BE2C (cell line): ENCODE measurements around the gene RHOU.
A peak's percentile ranks its signal among the peaks of the same experiment; 100 is the strongest.
"Not testable (repeated sequence)": the region's sequence is repeated elsewhere in the genome, so short reads cannot be mapped to it uniquely, and the experiment has no call there.

Source experiments
- DNase-seq: peaks from one replicate; pipeline ENCODE4 v3.0.0-alpha.2; 2020
- H3K27me3 ChIP-seq: fragments of 250-450 bp; sonication (Bioruptor Pico); 2 replicates; pipeline ENCODE4 v1.5.1; 2020; ENCODE audit warnings: mild to moderate bottlenecking
- H3K36me3 ChIP-seq: fragments of 250-450 bp; sonication (Bioruptor Pico); 2 replicates; pipeline ENCODE4 v1.5.1; 2020; ENCODE audit warnings: mild to moderate bottlenecking
- H3K4me1 ChIP-seq: fragments of 250-450 bp; sonication (Bioruptor Pico); 2 replicates; pipeline ENCODE4 v1.5.1; 2020
- H3K4me3 ChIP-seq: 2 replicates; pipeline ENCODE4 v1.5.1; 2011; ENCODE audit warnings: low read depth, low read length
- H3K9me3 ChIP-seq: fragments of 250-450 bp; sonication (Bioruptor Pico); 2 replicates; pipeline ENCODE4 v1.5.1; 2020
- CTCF ChIP-seq: IDR thresholded peaks from 2 replicates; pipeline ENCODE4 v1.5.1; 2012; ENCODE audit warnings: mild to moderate bottlenecking, low read depth, low read length

RHOU gene

DNA sequence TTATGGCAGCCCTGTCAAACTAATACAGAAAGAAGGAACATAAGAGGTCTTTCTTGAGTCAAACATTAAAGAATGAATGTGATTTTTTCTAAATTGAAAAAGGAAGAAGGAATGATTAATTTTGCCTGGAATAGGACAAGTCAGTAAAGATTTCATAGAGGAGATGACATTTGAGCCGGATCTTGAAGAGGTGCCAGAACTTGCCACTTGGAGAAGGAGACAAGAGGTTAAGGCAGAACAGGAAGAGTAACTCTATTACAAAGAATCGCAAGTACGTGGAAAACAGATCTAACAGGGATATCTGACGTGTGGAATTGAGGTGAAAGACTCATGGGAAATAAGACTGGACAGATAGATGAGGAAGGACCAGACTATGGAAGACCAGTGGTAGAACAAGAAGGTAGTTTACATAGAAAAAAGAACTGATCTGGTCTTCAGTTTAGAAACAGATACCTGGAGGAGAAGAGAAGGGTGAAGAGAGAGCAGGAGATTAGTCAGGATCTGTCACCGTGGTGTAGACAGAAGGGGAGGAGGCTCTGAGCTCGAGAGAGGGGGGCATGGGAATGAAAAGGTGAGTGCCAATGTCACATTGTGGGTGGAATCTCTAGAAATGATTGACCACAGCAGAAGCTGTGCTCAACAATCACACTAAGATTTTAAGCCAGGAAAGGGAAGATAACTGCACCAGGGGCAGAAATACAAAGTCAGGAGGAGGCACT, 32.5 kb downstream of the RHOU start:
- DNase-seq, result no peak
- Histone ChIP-seq H3K27me3 (no peaks in the 10 kb centered on the region), H3K36me3 (no peaks in the 10 kb centered on the region), H3K4me1 (peaks cover 32% of the 10 kb centered on the region), H3K4me3 (no peak overlapping the region), H3K9me3 (no peaks in the 10 kb centered on the region)
- no peak for TF ChIP-seq CTCF

DNA sequence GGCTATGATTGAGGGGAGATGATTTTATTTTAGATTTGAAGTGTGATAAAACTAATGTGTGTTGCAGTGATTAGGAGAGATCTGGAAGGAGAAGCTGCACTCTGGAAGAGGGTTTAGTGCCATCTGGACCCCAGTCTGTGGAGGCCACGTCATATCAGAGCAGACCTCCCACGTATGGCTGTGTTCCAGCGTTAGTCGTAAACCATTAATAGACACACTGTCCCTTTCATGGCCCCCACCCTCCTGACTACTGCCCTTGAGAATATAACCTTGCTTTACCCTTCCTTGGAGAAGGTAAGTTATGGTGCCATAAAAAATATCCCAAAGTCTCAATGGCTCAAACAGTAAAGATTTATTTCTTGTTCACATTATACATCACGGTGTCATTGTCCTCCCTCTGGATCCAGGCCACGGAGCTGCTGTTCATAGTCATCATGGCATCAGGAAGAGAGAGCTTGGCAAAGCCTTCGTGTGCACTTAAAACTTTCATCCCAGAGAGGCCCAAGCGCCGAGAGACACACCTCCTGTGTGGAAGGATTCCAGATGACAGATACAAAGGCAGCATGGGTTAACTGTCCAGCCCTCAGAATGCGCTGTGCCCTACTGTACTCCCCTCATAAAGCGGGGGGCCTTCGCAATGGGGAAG, 33.2 kb downstream of the RHOU start:
- peak; percentile 74 for DNase-seq
- no peaks in the 10 kb centered on the region for H3K9me3 ChIP-seq
- peaks cover 32% of the 10 kb centered on the region for H3K4me1 ChIP-seq
- no peak for TF ChIP-seq CTCF
- H3K4me3 ChIP-seq, result no peak overlapping the region
- H3K27me3 ChIP-seq, result no peaks in the 10 kb centered on the region
- no peaks in the 10 kb centered on the region for H3K36me3 ChIP-seq

DNA sequence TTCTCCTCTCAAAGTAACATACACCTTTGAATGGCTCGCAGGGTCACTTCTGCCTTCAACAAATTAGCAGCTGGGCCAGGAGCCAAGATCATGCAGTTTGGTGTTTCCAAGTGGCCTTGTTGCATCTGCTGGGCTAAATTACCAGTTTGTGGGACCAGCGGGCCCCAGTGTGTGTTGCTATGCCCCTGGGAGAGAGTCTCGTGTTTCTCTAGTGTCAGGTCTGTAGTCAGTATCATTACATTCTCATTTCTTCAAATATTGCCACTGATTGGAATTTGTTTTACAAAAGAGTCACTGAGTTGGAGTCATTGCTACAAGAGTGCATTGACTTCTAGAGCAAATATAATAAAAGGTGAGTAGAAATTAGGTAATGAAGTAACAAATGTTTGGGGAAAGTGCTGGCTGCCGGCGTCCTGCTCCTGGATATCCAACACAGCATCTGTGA, 35.5 kb downstream of the RHOU start:
- DNase-seq, result peak; percentile 36
- peaks cover 32% of the 10 kb centered on the region for H3K4me1 ChIP-seq
- no peaks in the 10 kb centered on the region for H3K9me3 ChIP-seq
- H3K4me3 ChIP-seq, result no peak overlapping the region
- no peaks in the 10 kb centered on the region for H3K27me3 ChIP-seq
- H3K36me3 ChIP-seq, result no peaks in the 10 kb centered on the region
- no peak for TF ChIP-seq CTCF

- H3K36me3 ChIP-seq, result no peaks in the 10 kb centered on the region
These were observed 37.4 kb downstream of the RHOU start for GRCh38 chr1:228772516-228773212.

DNA sequence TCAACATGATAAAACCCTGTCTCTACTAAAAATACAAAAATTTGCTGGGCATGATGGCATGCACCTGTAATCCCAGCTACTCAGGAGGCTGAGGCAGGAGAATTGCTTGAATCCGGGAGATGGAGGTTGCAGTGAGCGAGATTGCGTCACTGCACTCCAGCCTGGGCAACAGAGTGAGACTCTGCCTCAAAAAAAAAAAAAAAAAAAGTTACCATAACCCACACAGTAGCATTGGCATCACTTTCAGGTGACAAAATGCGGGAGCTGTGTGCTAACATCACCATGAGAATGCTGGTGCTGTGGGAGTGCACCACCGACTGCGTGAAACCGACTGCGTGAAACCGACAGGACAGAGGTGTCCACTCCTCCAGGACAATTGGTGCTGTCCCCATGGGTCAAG, 40.7 kb downstream of the RHOU start:
- H3K4me1 ChIP-seq, result peaks cover 13% of the 10 kb centered on the region
- not testable (repeated sequence) for H3K4me3 ChIP-seq, H3K27me3 ChIP-seq, DNase-seq, H3K36me3 ChIP-seq, H3K9me3 ChIP-seq

More at GRCh38 chr1:228772516-228773212, 37.4 kb downstream of the RHOU start:
- Histone ChIP-seq H3K27me3 (no peaks in the 10 kb centered on the region), H3K9me3 (no peaks in the 10 kb centered on the region), H3K4me3 (no peak overlapping the region), H3K4me1 (peaks cover 27% of the 10 kb centered on the region)
- no peak for TF ChIP-seq CTCF
- no peak for DNase-seq

DNA sequence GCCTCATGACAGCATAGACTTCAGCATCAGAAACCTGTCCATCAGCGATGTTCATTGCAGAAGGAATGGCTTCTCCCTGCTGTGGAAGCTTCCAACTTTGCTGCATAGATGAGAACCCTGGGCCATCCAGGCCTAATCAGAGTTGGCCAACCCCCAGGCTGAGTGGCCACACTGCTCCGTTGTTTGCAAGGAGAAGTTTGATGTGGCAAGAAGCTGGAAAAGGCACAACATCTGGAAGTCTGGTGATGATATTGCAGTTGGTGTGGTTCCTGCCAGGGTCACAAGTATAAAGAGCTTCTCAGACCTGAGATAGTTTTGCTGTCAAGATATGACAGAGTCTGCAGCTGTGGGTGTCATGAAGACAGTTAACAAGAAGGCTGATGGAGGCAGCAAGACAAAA, 41.2 kb downstream of the RHOU start:
- Histone ChIP-seq H3K9me3 (no peaks in the 10 kb centered on the region), H3K4me3 (no peak overlapping the region), H3K27me3 (no peaks in the 10 kb centered on the region), H3K36me3 (no peaks in the 10 kb centered on the region), H3K4me1 (peaks cover 10% of the 10 kb centered on the region)
- no peak for TF ChIP-seq CTCF
- no peak for DNase-seq
